HG03520 (cell line): ENCODE data around the gene LBR.
"Not testable (repeated sequence)": the region's sequence is repeated elsewhere in the genome, so short reads cannot be mapped to it uniquely, and the experiment has no call there.

Source experiments
- ATAC-seq: cut with Tn5 transposase; IDR thresholded peaks from one replicate; pipeline ENCODE4 v1.9.1; 2021; ENCODE audit warnings: mild to moderate bottlenecking, moderate library complexity; ENCODE audit not compliant: unreplicated experiment

Gene LBR

GRCh38 chr1:225423518-225423855 lies 4.4 kb downstream of the LBR start:
- no peak for ATAC-seq

DNA sequence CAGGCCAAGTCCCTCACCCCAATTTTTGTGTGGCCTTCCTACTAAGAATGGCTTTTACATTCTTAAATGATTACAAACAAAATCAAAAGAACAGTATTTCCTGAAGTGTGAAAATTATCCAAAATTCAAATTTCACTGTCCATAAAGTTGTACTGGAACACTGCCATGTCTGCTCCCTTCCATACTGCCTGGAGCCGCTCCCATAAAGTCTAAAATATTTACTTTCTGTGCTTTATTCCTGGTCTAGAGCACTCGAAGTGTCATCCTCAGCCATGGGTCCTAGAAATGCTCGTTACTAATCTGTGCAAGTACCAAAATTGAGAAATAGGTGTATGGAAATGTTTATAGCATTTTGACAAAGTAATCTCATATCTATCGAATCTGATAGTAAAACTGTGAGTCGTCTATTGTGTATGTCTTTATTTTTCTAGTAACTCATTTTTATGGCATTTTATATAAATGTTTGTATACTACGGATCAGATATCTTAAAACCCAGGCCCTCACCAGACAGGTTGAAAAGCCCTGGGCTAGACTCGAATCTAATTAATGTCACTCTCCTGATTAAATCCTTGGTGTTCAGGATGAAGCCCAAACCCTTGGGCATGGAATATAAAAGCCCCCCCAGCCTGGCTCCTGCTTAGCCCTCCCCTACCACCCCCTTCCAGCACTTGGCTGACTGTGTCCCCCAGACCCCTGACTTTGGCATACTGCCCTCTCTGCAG lies 4.9 kb downstream of the LBR start:
- ATAC-seq: no peak

GRCh38 chr1:225422031-225422605 lies 5.7 kb downstream of the LBR start:
- ATAC-seq: no peak

DNA sequence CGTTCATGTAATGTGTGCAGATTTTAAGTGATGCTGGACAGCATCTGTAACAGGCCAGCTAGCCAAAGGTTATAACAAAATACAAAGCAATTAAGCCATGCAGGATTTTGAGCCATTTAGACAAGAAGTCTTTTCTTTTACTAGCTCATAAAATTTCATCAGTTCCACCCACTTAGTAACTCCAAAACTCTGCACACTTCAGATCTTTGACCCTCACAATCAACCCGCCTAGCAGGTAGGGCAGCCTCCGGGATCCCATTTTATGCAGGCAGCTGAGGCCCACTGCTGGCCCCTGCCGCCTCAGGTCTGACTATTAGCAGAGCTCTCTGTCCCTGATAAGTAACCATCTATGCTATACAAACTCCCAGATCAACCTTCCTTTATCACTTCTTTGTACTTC lies 9.2 kb downstream of the LBR start:
- ATAC-seq: no peak

GRCh38 chr1:225418059-225418458 lies 9.8 kb downstream of the LBR start:
- ATAC-seq: no peak

DNA sequence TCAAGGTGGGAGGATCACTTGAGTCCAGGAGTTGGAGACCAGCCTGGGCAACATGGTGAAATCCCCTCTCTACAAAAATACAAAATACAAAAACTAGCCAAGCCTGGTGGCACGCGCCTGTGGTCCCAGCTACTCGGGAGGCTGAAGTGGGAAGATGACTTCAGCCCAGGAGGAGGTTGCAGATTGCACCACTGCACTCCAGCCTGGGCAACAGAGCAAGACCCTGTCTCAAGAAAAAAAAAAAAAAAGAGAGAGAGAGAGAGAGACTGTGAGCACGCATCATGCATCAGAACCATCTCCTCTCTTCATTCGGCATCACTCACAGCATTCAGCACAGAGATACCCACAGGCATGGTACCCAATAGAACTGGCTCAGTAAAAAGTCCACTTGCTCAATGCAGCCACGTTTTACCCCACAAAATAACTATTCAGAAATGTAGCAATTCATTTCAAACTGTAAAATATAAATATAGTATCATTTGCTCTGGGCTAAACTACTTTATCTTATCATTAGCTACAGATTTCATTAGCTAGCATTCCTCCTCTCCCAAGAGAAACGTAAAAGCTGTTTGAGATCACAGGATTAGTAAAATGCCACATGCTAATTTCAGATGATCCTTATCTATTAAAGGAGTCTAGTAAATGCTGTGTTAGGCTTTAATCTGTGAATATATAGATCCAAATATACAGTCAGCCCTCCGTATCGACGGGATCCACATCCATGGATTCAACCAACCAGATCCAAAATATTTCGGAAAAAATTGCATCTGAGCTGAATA lies 11.7 kb downstream of the LBR start:
- ATAC-seq: no peak

DNA sequence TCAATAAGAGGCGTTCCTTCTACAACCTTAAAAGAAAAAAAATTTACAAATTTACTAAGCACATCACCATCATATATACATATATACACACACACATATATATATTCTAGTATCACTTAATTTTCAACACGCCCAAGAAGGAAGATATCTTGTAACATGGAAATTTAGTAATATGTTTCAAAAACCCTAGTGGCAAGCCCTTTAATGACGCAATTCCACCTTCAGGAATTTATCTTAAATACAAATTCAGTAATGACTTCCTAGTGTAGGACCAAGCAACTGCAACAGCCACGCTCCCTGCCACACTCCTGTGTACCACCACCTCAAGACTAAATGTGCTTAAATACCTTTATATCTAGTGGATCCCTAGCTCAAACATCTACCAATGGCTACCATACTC lies 12.5 kb downstream of the LBR start:
- ATAC-seq: no peak

- no peak for ATAC-seq
These were observed 14.0 kb downstream of the LBR start for GRCh38 chr1:225413708-225414375.

- no peak for ATAC-seq
These were observed 15.0 kb downstream of the LBR start for GRCh38 chr1:225412803-225413351.

- ATAC-seq: no peak
These were observed 15.5 kb downstream of the LBR start for GRCh38 chr1:225412321-225412720.

DNA sequence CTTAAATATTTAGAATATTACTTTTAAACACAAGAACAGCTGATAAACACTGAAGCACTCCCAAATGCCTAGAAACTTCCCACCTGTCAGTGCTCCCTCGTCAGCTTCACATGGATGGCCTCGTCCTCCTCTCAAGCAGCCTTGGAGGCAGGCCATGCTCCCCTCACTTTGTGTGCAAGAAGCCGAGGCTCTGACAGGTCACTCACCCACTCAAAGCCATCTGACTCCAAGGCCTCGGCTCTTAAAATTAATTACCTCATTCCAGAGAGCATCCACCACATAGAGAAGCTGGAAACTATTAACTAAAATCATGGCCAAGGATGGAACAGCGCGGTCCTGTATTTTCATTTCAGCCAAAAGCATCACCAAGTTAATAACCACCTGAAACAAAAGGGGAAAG lies 17.8 kb downstream of the LBR start:
- no peak for ATAC-seq

- ATAC-seq: no peak
These were observed 18.8 kb downstream of the LBR start for GRCh38 chr1:225409051-225409450.

- no peak for ATAC-seq
These were observed 19.6 kb downstream of the LBR start for GRCh38 chr1:225408249-225408648.

- no peak for ATAC-seq
These were observed 20.1 kb downstream of the LBR start for GRCh38 chr1:225407755-225408154.

DNA sequence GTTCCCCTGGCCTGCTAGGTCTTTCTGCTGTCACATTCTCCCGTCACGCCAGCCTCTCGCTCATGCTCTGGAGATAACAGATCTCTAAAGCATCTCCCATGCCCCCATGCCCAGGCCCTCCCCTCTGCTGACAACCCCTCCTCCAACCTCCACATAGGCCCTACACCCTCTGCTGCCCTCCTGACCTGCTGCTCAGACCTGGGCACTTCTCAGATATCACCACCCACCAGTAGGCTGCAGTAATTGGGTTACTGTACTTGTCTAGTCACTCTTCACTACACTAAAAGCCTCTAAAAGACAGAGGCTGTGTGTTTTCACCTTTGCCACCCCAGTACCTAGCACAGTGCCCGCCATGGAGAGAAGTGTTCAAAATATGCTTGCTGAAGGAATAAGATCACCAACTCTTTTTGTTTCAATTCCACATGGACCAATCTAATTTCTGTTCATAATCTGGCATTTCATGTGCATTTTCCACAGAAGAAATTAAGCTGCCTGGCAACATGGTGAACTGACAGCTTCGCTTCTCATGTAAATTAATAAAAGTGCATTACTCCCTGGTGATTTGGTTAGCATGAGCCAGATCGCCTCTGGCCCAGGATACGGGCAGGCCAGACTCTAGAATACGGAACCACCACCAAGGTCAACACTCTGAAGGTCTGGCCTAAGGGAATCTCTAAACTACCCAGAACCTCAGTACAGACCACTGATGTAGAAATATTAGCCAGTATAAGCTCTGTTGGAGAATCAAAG lies 20.7 kb downstream of the LBR start:
- no peak for ATAC-seq

GRCh38 chr1:225400968-225401367 lies 26.9 kb downstream of the LBR start:
- ATAC-seq: no peak

GRCh38 chr1:225396357-225396756 lies 31.5 kb downstream of the LBR start:
- no peak for ATAC-seq

- ATAC-seq: no peak
These were observed 38.0 kb downstream of the LBR start for GRCh38 chr1:225389843-225390242.

DNA sequence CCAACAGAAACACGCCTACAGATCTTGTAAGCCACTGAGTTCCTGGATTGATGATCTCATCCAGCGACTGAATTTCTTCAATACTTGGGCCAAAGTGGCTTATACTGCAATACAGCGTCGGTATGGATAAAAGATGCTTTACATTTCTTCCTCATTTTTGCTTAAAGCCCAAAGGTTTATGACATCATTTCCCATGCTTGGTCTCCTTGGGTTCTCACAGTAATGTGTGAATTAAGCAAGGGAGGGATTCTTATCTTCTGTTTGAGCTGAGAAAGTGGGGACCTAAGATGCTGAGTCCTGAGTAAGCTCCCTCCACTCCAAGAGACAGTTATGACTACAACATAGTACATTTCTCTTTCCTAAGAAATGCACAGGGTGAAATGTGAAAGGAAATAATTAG lies 39.5 kb downstream of the LBR start:
- no peak for ATAC-seq

- ATAC-seq: not testable (repeated sequence)
These were observed 41.0 kb downstream of the LBR start for GRCh38 chr1:225386860-225387259.

GRCh38 chr1:225380691-225381090 lies 47.1 kb downstream of the LBR start:
- ATAC-seq: no peak
